Activated T-cell treated with anti-CD3 and anti-CD28 coated beads for 4 hours (primary cell): ENCODE measurements around the gene IL10RA.
"Not testable (repeated sequence)": the region's sequence is repeated elsewhere in the genome, so short reads cannot be mapped to it uniquely, and the experiment has no call there.

ENCODE experiments used
- DNase-seq: peaks from one replicate; pipeline ENCODE4 v3.0.0-alpha.2; 2020

IL10RA gene

GRCh38 chr11:117993988-117994745 lies 8.0 kb downstream of the IL10RA start:
- no peak for DNase-seq

- no peak for DNase-seq
These were observed 9.3 kb downstream of the IL10RA start for GRCh38 chr11:117995472-117995871.

GRCh38 chr11:117996058-117996457 lies 9.9 kb downstream of the IL10RA start:
- no peak for DNase-seq

- no peak for DNase-seq
These were observed 11.2 kb downstream of the IL10RA start for GRCh38 chr11:117997406-117997805.

- DNase-seq: no peak
These were observed 11.8 kb downstream of the IL10RA start for GRCh38 chr11:117997823-117998579.

- no peak for DNase-seq
These were observed 12.6 kb downstream of the IL10RA start for GRCh38 chr11:117998664-117999353.

- DNase-seq: no peak
These were observed 13.3 kb downstream of the IL10RA start for GRCh38 chr11:117999354-117999993.

- no peak for DNase-seq
These were observed 14.1 kb downstream of the IL10RA start for GRCh38 chr11:118000067-118000849.

- DNase-seq: no peak
These were observed 14.6 kb downstream of the IL10RA start for GRCh38 chr11:118000850-118001228.

GRCh38 chr11:118001494-118001971 lies 15.3 kb downstream of the IL10RA start:
- no peak for DNase-seq

- DNase-seq: no peak
These were observed 15.9 kb downstream of the IL10RA start for GRCh38 chr11:118002010-118002540.

GRCh38 chr11:118002541-118003423 lies 16.6 kb downstream of the IL10RA start:
- DNase-seq: no peak

- DNase-seq: no peak
These were observed 17.3 kb downstream of the IL10RA start for GRCh38 chr11:118003456-118003855.

GRCh38 chr11:118004543-118005223 lies 18.5 kb downstream of the IL10RA start:
- DNase-seq: no peak

GRCh38 chr11:118005224-118006152 lies 19.3 kb downstream of the IL10RA start:
- no peak for DNase-seq

GRCh38 chr11:118006153-118006534 lies 19.9 kb downstream of the IL10RA start:
- no peak for DNase-seq

- DNase-seq: no peak
These were observed 20.8 kb downstream of the IL10RA start for GRCh38 chr11:118007040-118007439.

- DNase-seq: not testable (repeated sequence)
These were observed 21.5 kb downstream of the IL10RA start for GRCh38 chr11:118007563-118008270.
